ENCODE measurements around the gene GPR158. TPM values are rescaled to one million over a fixed set of nuclear protein-coding genes. Genes with fewer than 3 reads are reported as not detected.

The GPR158 gene
- total and polyA plus RNA-seq, 2 of the 8 experiments (the other 6 are each of a cell fraction or from before 2014, with no cell fraction given) = 0.14 to 0.78 TPM

- TF ChIP-seq USF2 (IDR thresholded peaks at IDR 0.05; ENCODE audit: low read length) (no peak), PHF8 (conservative IDR thresholded peaks at IDR 0.05; ENCODE audit: low read depth, low read length) (no peak), EGR1 (IDR thresholded peaks at IDR 0.05; ENCODE audit: borderline replicate concordance, low read depth, low read length) (no peak), ATF3 (IDR thresholded peaks at IDR 0.05; ENCODE audit: insufficient read depth, low read depth, low read length) (no peak)
Observed at GRCh38 chr10:25390733-25391132, 215.9 kb downstream of the GPR158 start (continued).
